ENCODE results near the gene HEXIM2.

HEXIM2 gene

GRCh38 chr17:45118691-45119090 lies 43.0 kb upstream of the HEXIM2 start:
- Histone ChIP-seq H3K4me3 (replicated peaks; ENCODE audit: insufficient read depth, low read length) (no peak overlapping the region), H3K27me3 (ENCODE audit: insufficient read depth, poor library complexity, severe bottlenecking) (no peaks in the 10 kb centered on the region), H3K27ac (replicated peaks) (no peak overlapping the region)
- TF ChIP-seq CTCF (IDR thresholded peaks at IDR 0.05; ENCODE audit: insufficient read depth, low read length) = no peak
- no peak for TF ChIP-seq GABPA (IDR thresholded peaks at IDR 0.05; ENCODE audit: low read depth)
- TF ChIP-seq SPI1 (IDR thresholded peaks at IDR 0.05; ENCODE audit: borderline replicate concordance, low read depth) = no peak
- no peak for TF ChIP-seq POLR2AphosphoS5 (IDR thresholded peaks at IDR 0.05; ENCODE audit: low read depth)
- TF ChIP-seq, protein P1, sequence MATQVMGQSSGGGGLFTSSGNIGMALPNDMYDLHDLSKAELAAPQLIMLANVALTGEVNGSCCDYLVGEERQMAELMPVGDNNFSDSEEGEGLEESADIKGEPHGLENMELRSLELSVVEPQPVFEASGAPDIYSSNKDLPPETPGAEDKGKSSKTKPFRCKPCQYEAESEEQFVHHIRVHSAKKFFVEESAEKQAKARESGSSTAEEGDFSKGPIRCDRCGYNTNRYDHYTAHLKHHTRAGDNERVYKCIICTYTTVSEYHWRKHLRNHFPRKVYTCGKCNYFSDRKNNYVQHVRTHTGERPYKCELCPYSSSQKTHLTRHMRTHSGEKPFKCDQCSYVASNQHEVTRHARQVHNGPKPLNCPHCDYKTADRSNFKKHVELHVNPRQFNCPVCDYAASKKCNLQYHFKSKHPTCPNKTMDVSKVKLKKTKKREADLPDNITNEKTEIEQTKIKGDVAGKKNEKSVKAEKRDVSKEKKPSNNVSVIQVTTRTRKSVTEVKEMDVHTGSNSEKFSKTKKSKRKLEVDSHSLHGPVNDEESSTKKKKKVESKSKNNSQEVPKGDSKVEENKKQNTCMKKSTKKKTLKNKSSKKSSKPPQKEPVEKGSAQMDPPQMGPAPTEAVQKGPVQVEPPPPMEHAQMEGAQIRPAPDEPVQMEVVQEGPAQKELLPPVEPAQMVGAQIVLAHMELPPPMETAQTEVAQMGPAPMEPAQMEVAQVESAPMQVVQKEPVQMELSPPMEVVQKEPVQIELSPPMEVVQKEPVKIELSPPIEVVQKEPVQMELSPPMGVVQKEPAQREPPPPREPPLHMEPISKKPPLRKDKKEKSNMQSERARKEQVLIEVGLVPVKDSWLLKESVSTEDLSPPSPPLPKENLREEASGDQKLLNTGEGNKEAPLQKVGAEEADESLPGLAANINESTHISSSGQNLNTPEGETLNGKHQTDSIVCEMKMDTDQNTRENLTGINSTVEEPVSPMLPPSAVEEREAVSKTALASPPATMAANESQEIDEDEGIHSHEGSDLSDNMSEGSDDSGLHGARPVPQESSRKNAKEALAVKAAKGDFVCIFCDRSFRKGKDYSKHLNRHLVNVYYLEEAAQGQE (IDR thresholded peaks at IDR 0.05; ENCODE audit: insufficient replicate concordance, low read depth) = no peak
- DNase-seq (ENCODE audit: low read depth in 1 of 2, low spot score in 1 of 2) = no peak

DNA sequence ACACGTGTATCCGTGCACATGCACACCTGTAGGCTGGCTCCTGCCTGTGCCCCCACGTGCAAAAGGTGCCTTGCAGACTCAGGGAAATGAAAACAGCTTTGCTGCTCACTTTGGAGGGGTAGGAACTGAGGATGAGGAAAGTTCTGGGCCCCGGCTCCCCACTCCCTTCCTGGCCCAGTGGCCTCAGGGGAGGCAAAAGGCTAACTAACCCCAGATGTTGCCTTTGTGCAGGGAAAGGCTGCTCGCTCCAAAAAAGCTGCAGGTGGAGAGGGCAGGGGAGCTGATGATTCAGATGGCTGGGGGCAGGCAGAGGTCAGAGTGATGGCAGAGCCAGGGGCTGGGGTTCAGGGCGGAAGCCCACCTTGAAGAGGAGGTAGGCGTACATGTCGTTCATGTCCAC lies 41.7 kb upstream of the HEXIM2 start:
- Histone ChIP-seq H3K27ac (replicated peaks) (no peak overlapping the region), H3K4me3 (replicated peaks; ENCODE audit: insufficient read depth, low read length) (no peak overlapping the region), H3K27me3 (ENCODE audit: insufficient read depth, poor library complexity, severe bottlenecking) (no peaks in the 10 kb centered on the region)
- DNase-seq (ENCODE audit: low read depth in 1 of 2, low spot score in 1 of 2) = no peak
- TF ChIP-seq POLR2AphosphoS5 (IDR thresholded peaks at IDR 0.05; ENCODE audit: low read depth) (no peak), GABPA (IDR thresholded peaks at IDR 0.05; ENCODE audit: low read depth) (no peak), CTCF (IDR thresholded peaks at IDR 0.05; ENCODE audit: insufficient read depth, low read length) (no peak), SPI1 (IDR thresholded peaks at IDR 0.05; ENCODE audit: borderline replicate concordance, low read depth) (no peak)
- TF ChIP-seq, protein P1 (IDR thresholded peaks at IDR 0.05; ENCODE audit: insufficient replicate concordance, low read depth) = no peak

DNA sequence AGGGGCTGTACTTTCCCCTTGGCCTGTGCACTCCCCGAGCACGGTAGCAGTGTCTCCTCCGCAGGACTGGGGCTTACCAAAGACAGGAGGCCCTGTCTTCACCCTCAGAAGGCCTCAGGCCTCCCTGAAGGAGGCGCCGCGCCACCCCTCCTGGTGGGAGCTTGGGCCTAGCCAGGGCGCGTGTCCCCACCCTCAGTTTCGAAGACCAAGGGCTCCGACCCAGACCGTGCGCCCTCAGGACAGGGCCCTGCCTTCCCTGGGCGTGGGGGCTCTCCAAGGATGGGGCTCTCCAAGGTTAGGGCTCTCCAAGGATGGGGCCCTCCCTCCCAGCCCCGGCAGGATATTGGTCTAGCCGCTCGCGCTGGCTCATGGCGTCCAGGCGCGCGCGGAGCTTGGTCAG lies 41.1 kb upstream of the HEXIM2 start:
- Histone ChIP-seq H3K27ac (replicated peaks) (no peak overlapping the region), H3K27me3 (ENCODE audit: insufficient read depth, poor library complexity, severe bottlenecking) (no peaks in the 10 kb centered on the region), H3K4me3 (replicated peaks; ENCODE audit: insufficient read depth, low read length) (no peak overlapping the region)
- TF ChIP-seq CTCF (IDR thresholded peaks at IDR 0.05; ENCODE audit: insufficient read depth, low read length) (no peak), SPI1 (IDR thresholded peaks at IDR 0.05; ENCODE audit: borderline replicate concordance, low read depth) (no peak)
- TF ChIP-seq, protein P1 (IDR thresholded peaks at IDR 0.05; ENCODE audit: insufficient replicate concordance, low read depth) = no peak
- no peak for DNase-seq (ENCODE audit: low read depth in 1 of 2, low spot score in 1 of 2)
